Transverse colon (tissue), 3 donors: ENCODE measurements around the gene CNKSR1.

Source experiments
- POLR2A ChIP-seq: fragments of 450-650 bp; IDR thresholded peaks from one replicate; pipeline ENCODE4 v1.6.1; 2016; ENCODE audit warnings: antibody characterized with exemption, mild to moderate bottlenecking, moderate library complexity
- TF ChIP-seq, protein P1 (sequence below), 5 experiments: fragments of 200-600 bp in 3 of 5; fragments of 450-650 bp in 2 of 5; sonication (generic) in 3 of 5; IDR thresholded peaks; 1 replicate in 2 of 5; 2 replicates in 3 of 5; pipeline ENCODE4 v1.5.1; 2016 to 2017; ENCODE audit warnings: antibody characterized with exemption in 5 of 5, inconsistent platforms in 3 of 5, mild to moderate bottlenecking in 2 of 5, moderate library complexity in 1 of 5

DNA sequence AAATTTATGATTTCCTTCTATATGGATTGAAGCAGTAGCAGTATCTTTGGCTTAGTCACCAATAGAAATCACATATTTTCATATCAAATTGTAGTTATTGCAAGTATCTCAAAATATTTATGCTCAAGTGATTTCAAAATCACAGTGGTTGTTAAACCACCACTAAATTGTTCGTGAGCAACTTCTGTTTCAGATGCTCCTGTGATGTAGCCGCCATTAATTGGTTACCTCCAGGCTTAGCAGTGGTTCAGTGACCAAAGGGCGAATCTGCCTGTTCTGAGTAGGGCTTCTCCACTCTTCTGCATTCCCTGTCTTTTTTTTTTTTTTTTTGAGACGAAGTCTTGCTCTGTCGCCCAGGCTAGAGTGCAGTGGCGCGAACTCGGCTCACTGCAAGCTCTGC is 1.9 kb upstream of the CNKSR1 start:
- TF ChIP-seq, protein P1, sequence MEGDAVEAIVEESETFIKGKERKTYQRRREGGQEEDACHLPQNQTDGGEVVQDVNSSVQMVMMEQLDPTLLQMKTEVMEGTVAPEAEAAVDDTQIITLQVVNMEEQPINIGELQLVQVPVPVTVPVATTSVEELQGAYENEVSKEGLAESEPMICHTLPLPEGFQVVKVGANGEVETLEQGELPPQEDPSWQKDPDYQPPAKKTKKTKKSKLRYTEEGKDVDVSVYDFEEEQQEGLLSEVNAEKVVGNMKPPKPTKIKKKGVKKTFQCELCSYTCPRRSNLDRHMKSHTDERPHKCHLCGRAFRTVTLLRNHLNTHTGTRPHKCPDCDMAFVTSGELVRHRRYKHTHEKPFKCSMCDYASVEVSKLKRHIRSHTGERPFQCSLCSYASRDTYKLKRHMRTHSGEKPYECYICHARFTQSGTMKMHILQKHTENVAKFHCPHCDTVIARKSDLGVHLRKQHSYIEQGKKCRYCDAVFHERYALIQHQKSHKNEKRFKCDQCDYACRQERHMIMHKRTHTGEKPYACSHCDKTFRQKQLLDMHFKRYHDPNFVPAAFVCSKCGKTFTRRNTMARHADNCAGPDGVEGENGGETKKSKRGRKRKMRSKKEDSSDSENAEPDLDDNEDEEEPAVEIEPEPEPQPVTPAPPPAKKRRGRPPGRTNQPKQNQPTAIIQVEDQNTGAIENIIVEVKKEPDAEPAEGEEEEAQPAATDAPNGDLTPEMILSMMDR (IDR thresholded peaks at IDR 0.05) = no peak
- TF ChIP-seq POLR2A = no peak
